PC-3 (cell line): ENCODE data around the gene MGLL. TPM values are rescaled to one million over a fixed set of nuclear protein-coding genes. Genes with fewer than 3 reads are reported as not detected.

Experiments
- ATAC-seq: fragments of 200-7000 bp; cut with Tn5 transposase; 2 replicates; pipeline ENCODE4 v1.9.1; 2020; ENCODE audit warnings: mild to moderate bottlenecking, moderate library complexity
- BruUV-seq: library from RNA; stranded (reverse); fragments of 400-500 nt; replicated peaks from 2 replicates; lab custom pipeline; 2021; lab: Mats Ljungman, UMichigan
- CTCF ChIA-PET: fragments of 300-600 bp; sonication (Branson Sonifier 250); formaldehyde crosslinking; loops from one replicate; lab custom pipeline; 2022; ENCODE audit warnings: antibody characterized with exemption; lab: Charles Lee
- POLR2A ChIA-PET: fragments of 300-600 bp; sonication (Branson Sonifier 250); formaldehyde crosslinking; loops from one replicate; lab custom pipeline; 2022; ENCODE audit warnings: antibody characterized with exemption; ENCODE audit not compliant: unreplicated experiment; lab: Charles Lee
- DNase-seq: peaks from one replicate; pipeline ENCODE4 v3.0.0-alpha.2; 2015
- H2AFZ ChIP-seq: fragments of 300-600 bp; sonication (generic); 2 replicates; pipeline ENCODE4 v1.6.0; 2016; ENCODE audit warnings: antibody characterized with exemption, low read length
- H3F3A ChIP-seq: fragments of 300-600 bp; sonication (generic); one replicate; pipeline ENCODE4 v1.6.0; 2017; ENCODE audit warnings: antibody characterized with exemption, low read length, control low read depth, mild to moderate bottlenecking; ENCODE audit not compliant: unreplicated experiment
- H3K27ac ChIP-seq: fragments of 300-600 bp; sonication (generic); 2 replicates; pipeline ENCODE4 v1.5.1; 2016; ENCODE audit warnings: mild to moderate bottlenecking, low read length
- H3K27me3 ChIP-seq: fragments of 300-600 bp; sonication (generic); 2 replicates; pipeline ENCODE4 v1.6.1; 2016; ENCODE audit warnings: low read length, mixed read lengths
- H3K36me3 ChIP-seq: fragments of 300-600 bp; sonication (generic); 2 replicates; pipeline ENCODE4 v1.6.1; 2016; ENCODE audit warnings: low read depth, mixed run types, low read length, mixed read lengths
- H3K4me1 ChIP-seq: fragments of 300-600 bp; sonication (generic); 2 replicates; pipeline ENCODE4 v1.5.1; 2016; ENCODE audit warnings: low read length; ENCODE audit not compliant: insufficient read depth
- H3K4me2 ChIP-seq: fragments of 300-600 bp; sonication (generic); 2 replicates; pipeline ENCODE4 v1.6.0; 2016; ENCODE audit warnings: low read length
- H3K4me3 ChIP-seq: fragments of 300-600 bp; sonication (generic); 2 replicates; pipeline ENCODE4 v1.5.1; 2016; ENCODE audit warnings: mild to moderate bottlenecking, low read length, mixed read lengths
- H3K79me2 ChIP-seq: fragments of 300-600 bp; sonication (generic); 2 replicates; pipeline ENCODE4 v1.6.1; 2017; ENCODE audit warnings: low read length, mixed read lengths
- H3K9ac ChIP-seq: fragments of 300-600 bp; sonication (generic); 2 replicates; pipeline ENCODE4 v1.6.0; 2016; ENCODE audit warnings: mild to moderate bottlenecking, low read length
- H3K9me2 ChIP-seq: fragments of 300-600 bp; sonication (generic); replicated peaks from 2 replicates; pipeline ENCODE4 v1.6.1; 2016; ENCODE audit warnings: mixed run types, low read length, mixed read lengths
- H3K9me3 ChIP-seq: fragments of 300-600 bp; sonication (generic); 2 replicates; pipeline ENCODE4 v1.6.1; 2016; ENCODE audit warnings: low read length, mixed read lengths
- H4K20me1 ChIP-seq: fragments of 300-600 bp; sonication (generic); 2 replicates; pipeline ENCODE4 v1.6.1; 2016; ENCODE audit warnings: low read length, mixed read lengths
- EZH2 ChIP-seq: fragments of 300-600 bp; sonication (generic); IDR thresholded peaks from one replicate; pipeline ENCODE4 v1.6.1; 2017; ENCODE audit warnings: antibody characterized with exemption, mild to moderate bottlenecking, low read length; ENCODE audit not compliant: unreplicated experiment
- EZH2phosphoT487 ChIP-seq: fragments of 300-600 bp; sonication (generic); IDR thresholded peaks from 2 replicates; pipeline ENCODE4 v1.6.1; 2018; ENCODE audit warnings: mild to moderate bottlenecking, antibody characterized with exemption, low read length, borderline replicate concordance
- intact Hi-C: fragments of 100-400 bp; cut with micrococcal nuclease; formaldehyde crosslinking; loops from 2 replicates; pipeline ENCODE4 v1.9.0; 2023
- total RNA-seq: library from RNA; depleted of rRNA; stranded (reverse); fragments of >200 nt; gene quantifications from 2 replicates; pipeline ENCODE4 v1.2.3, GENCODE V29; 2014
- TF ChIP-seq, protein P1 (sequence below): fragments of 300-600 bp; sonication (generic); conservative IDR thresholded peaks from 2 replicates; pipeline ENCODE4 v1.5.1; 2017; ENCODE audit warnings: antibody characterized with exemption, low read depth, mild to moderate bottlenecking, low read length

Gene MGLL
- total RNA-seq, 1 experiment from 2014 or later = 38.7 TPM

DNA sequence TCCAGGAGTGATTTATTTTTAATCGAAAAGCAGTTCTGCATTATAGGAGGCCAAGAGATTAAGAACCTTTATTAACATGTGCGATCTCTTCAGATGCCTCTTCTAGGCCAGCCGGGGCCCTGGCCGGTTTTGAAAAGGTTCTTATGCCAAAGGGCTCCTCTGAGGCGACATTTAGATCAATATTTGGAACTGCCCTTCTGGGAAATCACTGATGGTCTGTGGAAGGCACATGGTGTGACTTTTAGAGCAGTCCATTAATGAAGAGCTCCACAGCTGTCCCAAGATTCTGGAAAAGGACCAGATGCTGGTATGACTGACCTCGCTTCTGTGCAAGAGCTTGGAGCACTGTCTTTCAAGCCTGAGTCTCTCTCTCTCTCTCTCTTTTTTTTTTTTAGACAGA, 19.7 kb downstream of the MGLL start:
- ChIA-PET POLR2A (interaction anchor here (0.6 kb wide), 1 partner anchor 119 kb away, joined by 10 read pairs; no protein-coding TSS in a partner anchor), CTCF (interaction anchor here (1.0 kb wide), 1 partner anchor 11 kb away, joined by 4 read pairs; no protein-coding TSS in a partner anchor)
- Histone ChIP-seq H3K4me1 (peaks cover 46% of the 10 kb centered on the region), H3K27me3 (no peaks in the 10 kb centered on the region), H3K4me3 (no peak overlapping the region), H3K4me2 (no peak overlapping the region), H2AFZ (no peak overlapping the region), H3K27ac (peak overlapping the region; percentile 80), H3K9ac (0 out of 2 replicates have a peak overlapping the region, but pooled peaks have one; percentile 14), H4K20me1 (no peaks in the 10 kb centered on the region), H3K9me3 (no peaks in the 10 kb centered on the region), H3K36me3 (peaks cover 15% of the 10 kb centered on the region), H3K79me2 (peaks cover 26% of the 10 kb centered on the region), H3K9me2 (no peaks in the 10 kb centered on the region), H3F3A (no peaks in the 10 kb centered on the region)
- intact Hi-C loops = no loop called here
- DNase-seq (no peak), ATAC-seq (no peak)
- TF ChIP-seq EZH2 (no peak), EZH2phosphoT487 (no peak)
- TF ChIP-seq, protein P1, sequence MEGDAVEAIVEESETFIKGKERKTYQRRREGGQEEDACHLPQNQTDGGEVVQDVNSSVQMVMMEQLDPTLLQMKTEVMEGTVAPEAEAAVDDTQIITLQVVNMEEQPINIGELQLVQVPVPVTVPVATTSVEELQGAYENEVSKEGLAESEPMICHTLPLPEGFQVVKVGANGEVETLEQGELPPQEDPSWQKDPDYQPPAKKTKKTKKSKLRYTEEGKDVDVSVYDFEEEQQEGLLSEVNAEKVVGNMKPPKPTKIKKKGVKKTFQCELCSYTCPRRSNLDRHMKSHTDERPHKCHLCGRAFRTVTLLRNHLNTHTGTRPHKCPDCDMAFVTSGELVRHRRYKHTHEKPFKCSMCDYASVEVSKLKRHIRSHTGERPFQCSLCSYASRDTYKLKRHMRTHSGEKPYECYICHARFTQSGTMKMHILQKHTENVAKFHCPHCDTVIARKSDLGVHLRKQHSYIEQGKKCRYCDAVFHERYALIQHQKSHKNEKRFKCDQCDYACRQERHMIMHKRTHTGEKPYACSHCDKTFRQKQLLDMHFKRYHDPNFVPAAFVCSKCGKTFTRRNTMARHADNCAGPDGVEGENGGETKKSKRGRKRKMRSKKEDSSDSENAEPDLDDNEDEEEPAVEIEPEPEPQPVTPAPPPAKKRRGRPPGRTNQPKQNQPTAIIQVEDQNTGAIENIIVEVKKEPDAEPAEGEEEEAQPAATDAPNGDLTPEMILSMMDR = no peak
- BruUV-seq = no TSS peak

DNA sequence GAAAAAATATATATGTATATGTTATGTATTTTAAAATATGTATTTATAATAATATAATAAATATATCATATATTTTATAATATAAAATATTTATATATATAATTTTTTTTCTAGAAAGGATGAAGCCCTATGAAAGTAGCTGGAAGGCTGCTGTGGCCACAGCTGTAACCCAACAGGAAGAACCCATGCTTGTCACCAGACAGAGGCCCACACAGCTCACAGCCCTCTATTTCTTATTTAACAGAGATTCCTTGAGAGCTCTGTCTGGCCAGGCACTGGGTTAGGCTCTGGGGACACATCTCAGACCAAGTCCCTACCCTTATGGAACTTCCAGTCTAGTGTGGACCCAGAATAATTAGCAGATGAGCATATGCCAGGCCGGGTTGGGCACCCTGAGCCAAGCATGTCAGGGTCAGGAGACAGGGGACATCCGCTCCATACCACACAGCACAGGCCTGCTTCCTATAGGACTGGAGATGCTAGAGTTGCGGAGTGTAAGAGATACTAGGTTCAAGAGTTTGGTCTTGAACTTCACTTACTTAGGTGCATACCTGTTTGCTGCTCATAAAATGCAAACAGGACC, 20.5 kb downstream of the MGLL start:
- no peaks in the 10 kb centered on the region for H4K20me1 ChIP-seq
- H3K9me2 ChIP-seq = no peaks in the 10 kb centered on the region
- no TSS peak for BruUV-seq
- 0 out of 2 replicates have a peak overlapping the region, but pooled peaks have one; percentile 11 for H3K27ac ChIP-seq
- H3K4me1 ChIP-seq = peaks cover 50% of the 10 kb centered on the region
- DNase-seq = no peak
- no peak overlapping the region for H2AFZ ChIP-seq
- ChIA-PET CTCF (no interaction called here), POLR2A (no interaction called here)
- H3K9me3 ChIP-seq = no peaks in the 10 kb centered on the region
- TF ChIP-seq EZH2phosphoT487 (no peak), EZH2 (no peak)
- TF ChIP-seq, protein P1 = no peak
- intact Hi-C loops = no loop called here
- no peak overlapping the region for H3K4me3 ChIP-seq
- H3K36me3 ChIP-seq = peaks cover 14% of the 10 kb centered on the region
- H3K79me2 ChIP-seq = peaks cover 33% of the 10 kb centered on the region
- ATAC-seq = no peak
- no peak overlapping the region for H3K9ac ChIP-seq
- no peak overlapping the region for H3K4me2 ChIP-seq
- no peaks in the 10 kb centered on the region for H3F3A ChIP-seq
- no peaks in the 10 kb centered on the region for H3K27me3 ChIP-seq

DNA sequence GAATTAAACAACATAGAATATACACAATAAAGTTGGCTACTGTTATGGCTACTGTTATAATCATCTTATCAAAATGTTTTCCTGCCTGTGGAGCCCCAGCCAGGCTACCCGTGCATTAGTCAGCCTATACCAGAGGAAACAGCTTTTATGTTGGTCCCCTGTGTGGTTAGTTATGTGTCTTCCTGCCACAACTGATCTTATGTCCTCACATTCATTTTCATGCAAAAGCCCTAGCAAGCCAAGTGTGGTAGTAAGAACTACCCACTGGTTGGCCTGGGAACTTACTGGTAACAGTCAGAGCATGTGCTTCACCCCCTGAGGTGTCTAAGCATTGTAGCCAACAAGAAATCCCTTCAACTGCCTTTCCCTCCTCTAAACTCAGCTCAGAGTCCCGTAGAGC, 21.8 kb downstream of the MGLL start:
- Histone ChIP-seq H3K27ac (peak overlapping the region; percentile 99), H4K20me1 (no peaks in the 10 kb centered on the region), H3F3A (no peaks in the 10 kb centered on the region), H3K36me3 (peaks cover 13% of the 10 kb centered on the region), H3K79me2 (peaks cover 36% of the 10 kb centered on the region), H3K4me2 (peak overlapping the region; percentile 58), H2AFZ (no peak overlapping the region), H3K9ac (peak overlapping the region; percentile 79), H3K9me3 (no peaks in the 10 kb centered on the region), H3K27me3 (no peaks in the 10 kb centered on the region), H3K9me2 (no peaks in the 10 kb centered on the region), H3K4me3 (peak overlapping the region; percentile 20; the same call in 1 of the 2 replicates), H3K4me1 (peaks cover 50% of the 10 kb centered on the region)
- intact Hi-C loops = no loop called here
- no peak for ATAC-seq
- BruUV-seq = no TSS peak
- DNase-seq = no peak
- CTCF ChIA-PET = no interaction called here
- TF ChIP-seq, protein P1 = no peak
- TF ChIP-seq EZH2phosphoT487 (no peak), EZH2 (no peak)
- POLR2A ChIA-PET = interaction anchor here (0.7 kb wide), 1 partner anchor 32 kb away, joined by 4 read pairs; no protein-coding TSS in a partner anchor
